ENCODE measurements around the gene MYO9A.

DNA sequence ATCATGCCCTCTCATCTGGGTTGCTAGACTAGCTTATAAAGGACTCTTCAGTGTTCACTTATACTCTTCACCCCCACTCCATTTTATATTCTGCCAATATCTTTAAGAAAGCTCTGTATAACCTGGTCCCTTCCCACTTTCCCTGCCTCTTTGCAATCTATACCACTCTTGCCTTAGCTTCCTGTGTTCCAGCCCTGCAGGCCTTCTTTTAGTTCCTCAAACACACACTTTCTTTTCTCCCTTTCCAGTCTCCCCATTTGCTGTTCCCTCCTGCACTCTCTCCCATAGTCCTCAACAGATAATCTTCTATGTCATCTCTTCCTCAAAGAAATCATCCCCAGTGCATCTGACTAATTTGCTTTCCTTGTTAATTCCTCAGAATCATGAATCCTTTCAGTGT lies 29.0 kb upstream of the MYO9A start:
- TF ChIP-seq, protein P1, sequence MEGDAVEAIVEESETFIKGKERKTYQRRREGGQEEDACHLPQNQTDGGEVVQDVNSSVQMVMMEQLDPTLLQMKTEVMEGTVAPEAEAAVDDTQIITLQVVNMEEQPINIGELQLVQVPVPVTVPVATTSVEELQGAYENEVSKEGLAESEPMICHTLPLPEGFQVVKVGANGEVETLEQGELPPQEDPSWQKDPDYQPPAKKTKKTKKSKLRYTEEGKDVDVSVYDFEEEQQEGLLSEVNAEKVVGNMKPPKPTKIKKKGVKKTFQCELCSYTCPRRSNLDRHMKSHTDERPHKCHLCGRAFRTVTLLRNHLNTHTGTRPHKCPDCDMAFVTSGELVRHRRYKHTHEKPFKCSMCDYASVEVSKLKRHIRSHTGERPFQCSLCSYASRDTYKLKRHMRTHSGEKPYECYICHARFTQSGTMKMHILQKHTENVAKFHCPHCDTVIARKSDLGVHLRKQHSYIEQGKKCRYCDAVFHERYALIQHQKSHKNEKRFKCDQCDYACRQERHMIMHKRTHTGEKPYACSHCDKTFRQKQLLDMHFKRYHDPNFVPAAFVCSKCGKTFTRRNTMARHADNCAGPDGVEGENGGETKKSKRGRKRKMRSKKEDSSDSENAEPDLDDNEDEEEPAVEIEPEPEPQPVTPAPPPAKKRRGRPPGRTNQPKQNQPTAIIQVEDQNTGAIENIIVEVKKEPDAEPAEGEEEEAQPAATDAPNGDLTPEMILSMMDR (IDR thresholded peaks at IDR 0.05): no peak
- TF ChIP-seq, protein P2, sequence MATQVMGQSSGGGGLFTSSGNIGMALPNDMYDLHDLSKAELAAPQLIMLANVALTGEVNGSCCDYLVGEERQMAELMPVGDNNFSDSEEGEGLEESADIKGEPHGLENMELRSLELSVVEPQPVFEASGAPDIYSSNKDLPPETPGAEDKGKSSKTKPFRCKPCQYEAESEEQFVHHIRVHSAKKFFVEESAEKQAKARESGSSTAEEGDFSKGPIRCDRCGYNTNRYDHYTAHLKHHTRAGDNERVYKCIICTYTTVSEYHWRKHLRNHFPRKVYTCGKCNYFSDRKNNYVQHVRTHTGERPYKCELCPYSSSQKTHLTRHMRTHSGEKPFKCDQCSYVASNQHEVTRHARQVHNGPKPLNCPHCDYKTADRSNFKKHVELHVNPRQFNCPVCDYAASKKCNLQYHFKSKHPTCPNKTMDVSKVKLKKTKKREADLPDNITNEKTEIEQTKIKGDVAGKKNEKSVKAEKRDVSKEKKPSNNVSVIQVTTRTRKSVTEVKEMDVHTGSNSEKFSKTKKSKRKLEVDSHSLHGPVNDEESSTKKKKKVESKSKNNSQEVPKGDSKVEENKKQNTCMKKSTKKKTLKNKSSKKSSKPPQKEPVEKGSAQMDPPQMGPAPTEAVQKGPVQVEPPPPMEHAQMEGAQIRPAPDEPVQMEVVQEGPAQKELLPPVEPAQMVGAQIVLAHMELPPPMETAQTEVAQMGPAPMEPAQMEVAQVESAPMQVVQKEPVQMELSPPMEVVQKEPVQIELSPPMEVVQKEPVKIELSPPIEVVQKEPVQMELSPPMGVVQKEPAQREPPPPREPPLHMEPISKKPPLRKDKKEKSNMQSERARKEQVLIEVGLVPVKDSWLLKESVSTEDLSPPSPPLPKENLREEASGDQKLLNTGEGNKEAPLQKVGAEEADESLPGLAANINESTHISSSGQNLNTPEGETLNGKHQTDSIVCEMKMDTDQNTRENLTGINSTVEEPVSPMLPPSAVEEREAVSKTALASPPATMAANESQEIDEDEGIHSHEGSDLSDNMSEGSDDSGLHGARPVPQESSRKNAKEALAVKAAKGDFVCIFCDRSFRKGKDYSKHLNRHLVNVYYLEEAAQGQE (IDR thresholded peaks at IDR 0.05; ENCODE audit: insufficient read depth in 1 of 2, low read depth in 2 of 2, low read length in 1 of 2): no peak
- no peak for TF ChIP-seq TCF7L2 (IDR thresholded peaks at IDR 0.05; ENCODE audit: low read depth, low read length)

Data from Panc1 (cell line).